ENCODE results near the gene SEMA6D. TPM values are rescaled to one million over a fixed set of nuclear protein-coding genes. Genes with fewer than 3 reads are reported as not detected.

The SEMA6D gene
- total RNA-seq, 1 experiment from 2014 or later: 0.40 TPM

DNA sequence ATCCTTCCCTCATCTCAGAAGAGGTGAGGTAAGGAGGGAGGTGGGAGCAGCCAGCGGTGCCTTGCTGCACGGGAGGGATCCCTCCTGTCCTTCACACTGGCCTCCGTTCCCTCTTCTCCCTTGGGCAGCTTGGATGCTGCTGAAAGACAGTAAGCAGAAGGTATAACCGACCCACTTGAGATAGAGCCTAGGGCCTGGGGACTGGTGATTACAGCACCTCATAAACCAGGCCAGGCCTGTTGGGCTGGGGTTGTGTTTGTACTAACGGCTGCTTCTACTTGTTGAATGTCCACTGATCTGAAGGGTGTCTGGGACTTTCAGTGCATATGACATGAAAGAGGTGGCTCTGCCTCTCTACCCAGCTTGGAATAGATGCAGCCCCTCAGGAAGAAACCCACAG, 25.0 kb downstream of the SEMA6D start:
- no peak for DNase-seq (ENCODE audit: low read depth)

GRCh38 chr15:47742742-47743141, 25.4 kb downstream of the SEMA6D start:
- no peak for DNase-seq (ENCODE audit: low read depth)

- no peak for DNase-seq (ENCODE audit: low read depth)
Measured at GRCh38 chr15:47743385-47743784, 26.1 kb downstream of the SEMA6D start.

- no peak for DNase-seq (ENCODE audit: low read depth)
Measured at GRCh38 chr15:47743886-47744285, 26.6 kb downstream of the SEMA6D start.

DNA sequence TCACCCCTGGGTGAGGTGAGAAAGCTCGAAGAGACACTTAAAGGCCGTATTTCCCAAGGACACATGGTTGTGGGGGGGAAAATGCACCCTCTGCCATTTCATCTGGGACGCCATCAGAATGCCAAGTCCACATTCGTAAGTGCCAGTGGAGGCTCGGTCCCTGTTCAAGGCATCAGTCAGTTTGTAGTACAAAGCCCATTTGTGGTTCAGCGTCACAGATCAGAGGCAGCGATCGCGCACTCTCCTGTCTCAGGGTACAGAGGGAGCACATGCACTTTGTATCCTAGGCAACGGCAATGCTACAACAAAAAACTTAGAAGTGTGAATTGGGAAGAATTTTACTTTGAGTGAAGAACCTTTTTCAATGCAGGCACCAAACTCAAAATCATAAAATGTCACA, 27.2 kb downstream of the SEMA6D start:
- DNase-seq (ENCODE audit: low read depth): no peak

DNA sequence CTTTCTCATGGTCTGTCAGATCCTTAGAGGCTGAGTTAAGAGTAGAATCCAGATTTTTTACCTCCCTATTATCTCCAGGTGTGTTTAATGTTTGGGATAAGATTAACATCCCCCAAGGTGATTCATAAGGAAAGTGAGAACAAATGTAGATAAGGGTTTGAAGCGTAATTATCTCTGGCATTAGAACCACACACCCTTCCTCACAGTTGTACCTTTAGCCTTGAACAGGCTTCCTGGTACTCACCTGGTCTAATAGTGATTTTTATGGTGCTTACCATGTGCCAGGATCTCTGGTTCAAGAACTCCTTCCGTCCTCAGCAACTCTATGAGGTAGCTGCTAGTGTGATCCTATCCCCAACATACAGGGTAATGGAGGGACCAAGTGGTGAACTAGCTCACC, 27.7 kb downstream of the SEMA6D start:
- no peak for DNase-seq (ENCODE audit: low read depth)

DNA sequence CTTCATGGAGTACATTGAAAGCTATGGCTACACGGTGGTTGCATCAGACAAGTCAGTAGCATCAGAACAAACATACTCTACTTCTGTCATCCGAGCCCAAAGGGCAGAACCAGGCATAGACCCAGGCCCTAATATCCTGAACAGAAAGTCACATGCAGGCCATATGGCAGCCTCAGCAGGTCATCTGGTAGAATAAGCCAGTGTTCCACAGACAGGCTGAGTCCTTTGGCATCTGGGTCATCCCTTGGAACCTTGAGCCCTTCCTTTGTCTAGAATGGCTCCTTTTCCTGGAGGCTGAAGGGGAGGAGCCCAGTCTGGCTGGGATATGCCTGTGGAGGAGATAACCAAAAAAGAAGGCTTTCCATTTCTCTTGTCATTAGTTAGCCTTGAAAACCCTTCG, 29.2 kb downstream of the SEMA6D start:
- DNase-seq (ENCODE audit: low read depth): no peak

DNA sequence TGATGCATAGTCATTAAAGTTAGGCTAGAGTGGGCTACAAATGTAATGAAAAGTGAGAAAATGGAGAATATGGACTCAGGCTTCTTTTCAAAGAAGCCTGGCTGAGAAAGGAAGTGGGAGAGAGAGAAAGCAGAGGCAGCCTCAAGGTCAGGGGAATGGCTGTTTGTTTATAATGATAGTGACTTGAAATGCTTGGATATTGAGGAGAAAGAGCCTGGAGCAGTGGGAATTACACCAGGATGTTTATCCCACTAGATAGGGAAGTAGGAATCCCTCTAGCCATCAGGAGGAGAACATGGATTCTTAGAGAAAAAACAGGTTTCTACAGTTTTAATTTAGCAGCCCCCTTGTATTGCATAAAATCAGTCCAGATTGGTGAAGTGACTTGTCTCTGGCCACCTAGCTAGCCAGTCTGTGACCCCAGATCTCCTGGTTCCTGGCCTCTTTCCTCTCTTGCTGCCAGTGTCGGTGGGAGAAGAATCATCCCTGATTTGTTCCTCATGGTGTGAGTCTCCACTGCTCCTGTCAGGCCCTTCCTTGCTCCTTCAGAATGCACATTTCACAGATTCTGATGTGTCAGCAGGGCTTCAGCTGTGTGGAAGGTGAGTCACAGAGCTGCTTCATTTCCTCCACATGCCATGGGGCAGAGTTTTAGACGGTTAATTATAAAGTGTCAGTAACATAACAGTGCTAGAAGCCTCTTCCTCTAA, 32.9 kb downstream of the SEMA6D start:
- peak; percentile 72 for DNase-seq (ENCODE audit: low read depth)

DNA sequence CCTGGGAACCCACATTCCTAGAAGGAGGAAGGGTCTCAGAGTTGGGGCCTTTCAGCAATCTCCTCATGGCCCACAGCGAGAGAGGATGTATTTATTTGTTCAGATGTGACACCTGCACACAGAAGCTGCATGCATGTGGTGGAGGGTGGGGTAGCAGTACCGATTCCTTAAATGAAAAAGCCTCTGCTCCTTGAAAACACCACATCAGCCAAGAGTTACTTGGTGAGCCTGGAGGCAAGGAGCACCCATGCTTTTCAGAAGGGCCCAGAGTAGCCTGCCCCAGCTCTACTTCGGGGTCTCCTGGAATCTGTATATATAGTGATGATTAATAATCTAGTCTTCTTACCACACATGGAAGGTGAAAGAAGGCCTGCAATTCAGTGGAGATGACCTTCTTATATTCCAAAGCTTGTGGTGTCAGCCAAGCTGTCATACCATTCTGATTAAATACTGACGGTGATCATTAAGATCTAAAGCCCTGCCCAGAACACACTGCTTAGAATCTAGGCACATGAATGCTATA, 33.5 kb downstream of the SEMA6D start:
- DNase-seq (ENCODE audit: low read depth): no peak

DNA sequence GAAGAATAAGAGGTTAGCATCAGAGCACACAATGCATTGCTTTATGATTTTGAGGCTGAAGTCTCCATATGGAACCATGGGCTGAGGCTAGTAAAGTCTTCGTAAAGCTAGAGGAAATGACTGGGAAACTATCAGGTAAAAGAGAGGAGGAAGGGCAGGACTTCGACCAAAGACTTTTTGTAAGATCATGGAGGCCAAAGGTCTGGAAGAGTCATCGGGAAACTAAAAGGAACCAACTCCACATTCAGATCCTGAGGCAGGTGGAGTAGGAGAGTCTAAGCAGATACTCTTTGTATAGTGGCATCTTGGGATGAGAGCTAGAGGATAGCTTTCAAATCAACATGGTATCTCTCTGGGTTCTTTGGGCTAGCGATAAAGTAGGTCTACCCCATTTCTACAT, 36.3 kb downstream of the SEMA6D start:
- DNase-seq (ENCODE audit: low read depth): no peak

DNA sequence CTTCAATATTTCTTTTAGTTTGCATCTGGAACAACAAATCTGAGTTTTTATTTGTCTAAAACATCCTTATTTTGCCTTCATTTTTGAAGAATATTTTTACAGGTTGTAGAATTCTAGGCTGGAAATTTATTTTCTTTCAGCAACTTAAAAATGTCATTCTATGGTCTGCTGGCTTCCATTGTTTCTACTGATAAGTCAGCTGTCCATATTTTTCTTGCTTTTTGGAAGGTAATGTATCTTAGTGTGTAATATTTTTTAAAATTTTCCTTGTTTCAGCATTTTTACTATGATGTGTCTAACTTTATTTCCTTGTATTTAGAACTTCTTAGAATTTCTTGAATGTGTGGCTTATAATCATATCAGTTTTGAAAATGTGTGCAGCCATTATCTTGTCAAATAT, 37.0 kb downstream of the SEMA6D start:
- no peak for DNase-seq (ENCODE audit: low read depth)

- no peak for DNase-seq (ENCODE audit: low read depth)
Measured at GRCh38 chr15:47755941-47756340, 38.6 kb downstream of the SEMA6D start.

DNA sequence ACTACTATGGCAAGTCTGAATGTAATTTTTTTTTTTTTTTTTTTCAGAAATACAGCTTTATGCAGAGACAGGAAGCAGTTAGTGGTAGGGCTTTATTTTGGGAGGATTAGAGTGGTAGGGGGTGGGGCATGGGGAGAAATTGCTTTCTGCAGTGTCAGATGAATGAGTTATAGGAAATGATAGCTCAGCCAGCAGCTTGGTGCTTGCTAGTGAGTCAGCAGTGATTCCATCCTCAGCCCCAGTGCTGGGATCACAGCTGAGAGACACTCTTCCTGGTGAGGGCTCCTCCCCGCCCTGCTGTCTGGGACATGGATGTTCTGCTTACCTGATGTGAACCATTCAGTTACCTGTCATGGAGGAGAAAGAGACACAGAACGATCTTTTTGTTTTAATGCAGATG, 39.6 kb downstream of the SEMA6D start:
- DNase-seq (ENCODE audit: low read depth): peak; percentile 60

DNA sequence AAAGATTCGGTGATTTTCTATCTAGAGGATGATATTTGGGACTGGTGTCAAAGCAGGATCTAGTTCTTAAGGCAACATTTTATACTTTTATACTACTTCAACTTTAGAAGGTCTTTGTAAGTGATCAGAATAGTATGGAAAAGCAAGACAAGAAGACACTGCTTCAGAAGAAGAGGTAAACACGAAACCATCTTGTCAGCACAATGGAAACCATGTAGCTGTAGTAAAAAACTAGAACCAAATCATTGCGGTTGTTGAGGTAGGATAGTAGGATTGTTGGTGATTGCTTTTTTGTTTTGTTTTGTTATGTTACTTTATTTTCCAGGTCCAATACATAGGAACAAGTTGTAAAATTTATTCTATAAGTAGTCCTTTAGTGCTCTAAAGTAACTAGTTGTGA, 40.0 kb downstream of the SEMA6D start:
- DNase-seq (ENCODE audit: low read depth): no peak

GRCh38 chr15:47762621-47763020, 45.3 kb downstream of the SEMA6D start:
- DNase-seq (ENCODE audit: low read depth): no peak

DNA sequence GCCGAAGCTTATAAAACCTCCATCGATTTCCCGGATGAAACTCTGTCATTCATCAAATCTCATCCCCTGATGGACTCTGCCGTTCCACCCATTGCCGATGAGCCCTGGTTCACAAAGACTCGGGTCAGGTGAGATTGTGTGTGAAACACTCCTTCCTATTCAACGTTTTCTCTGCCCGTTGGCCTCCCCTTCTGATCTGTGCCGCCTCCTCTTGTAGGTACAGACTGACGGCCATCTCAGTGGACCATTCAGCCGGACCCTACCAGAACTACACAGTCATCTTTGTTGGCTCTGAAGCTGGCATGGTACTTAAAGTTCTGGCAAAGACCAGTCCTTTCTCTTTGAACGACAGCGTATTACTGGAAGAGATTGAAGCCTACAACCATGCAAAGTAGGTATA, 47.4 kb downstream of the SEMA6D start:
- DNase-seq (ENCODE audit: low read depth): no peak

DNA sequence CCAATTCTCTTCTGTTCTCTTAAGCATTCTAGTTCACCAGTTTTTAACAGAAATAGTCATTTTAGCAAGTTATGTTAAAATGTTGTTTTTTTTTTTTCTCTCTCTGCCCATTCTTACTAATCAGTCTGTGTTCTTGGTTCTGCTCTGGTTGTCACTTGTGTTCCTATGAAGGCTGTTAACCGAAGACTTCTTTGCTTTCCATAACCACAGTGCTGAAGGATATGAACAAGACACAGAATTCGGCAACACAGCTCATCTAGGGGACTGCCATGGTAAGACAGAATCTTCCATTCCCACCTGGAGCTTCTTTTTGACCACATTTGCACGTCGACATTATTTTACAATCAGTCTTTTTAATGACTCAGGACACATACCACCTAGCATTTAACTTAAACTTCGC, 49.1 kb downstream of the SEMA6D start:
- no peak for DNase-seq (ENCODE audit: low read depth)

- no peak for DNase-seq (ENCODE audit: low read depth)
Measured at GRCh38 chr15:47767035-47767434, 49.7 kb downstream of the SEMA6D start.

GRCh38 chr15:47768735-47769134, 51.4 kb downstream of the SEMA6D start:
- DNase-seq (ENCODE audit: low read depth): no peak

DNA sequence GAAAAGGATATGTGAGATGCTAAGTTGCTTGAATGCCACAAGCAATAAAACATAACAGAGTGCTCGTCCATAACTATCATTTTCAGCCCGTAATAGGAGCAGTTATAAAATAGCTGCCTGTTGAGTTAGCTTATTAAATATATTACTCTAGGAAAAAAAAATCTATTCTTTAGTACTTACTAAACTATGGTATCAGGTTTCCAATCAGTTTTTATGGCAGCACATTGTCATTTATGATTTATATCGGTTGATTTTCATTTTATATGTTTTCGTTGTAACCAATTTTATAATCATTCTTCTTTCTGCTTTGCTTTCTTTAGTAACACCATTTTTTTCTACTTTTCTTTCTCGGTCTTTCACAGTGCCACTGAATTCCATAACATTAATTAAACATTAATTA, 51.9 kb downstream of the SEMA6D start:
- no peak for DNase-seq (ENCODE audit: low read depth)

- no peak for DNase-seq (ENCODE audit: low read depth)
Measured at GRCh38 chr15:47773143-47773542, 55.8 kb downstream of the SEMA6D start.

DNA sequence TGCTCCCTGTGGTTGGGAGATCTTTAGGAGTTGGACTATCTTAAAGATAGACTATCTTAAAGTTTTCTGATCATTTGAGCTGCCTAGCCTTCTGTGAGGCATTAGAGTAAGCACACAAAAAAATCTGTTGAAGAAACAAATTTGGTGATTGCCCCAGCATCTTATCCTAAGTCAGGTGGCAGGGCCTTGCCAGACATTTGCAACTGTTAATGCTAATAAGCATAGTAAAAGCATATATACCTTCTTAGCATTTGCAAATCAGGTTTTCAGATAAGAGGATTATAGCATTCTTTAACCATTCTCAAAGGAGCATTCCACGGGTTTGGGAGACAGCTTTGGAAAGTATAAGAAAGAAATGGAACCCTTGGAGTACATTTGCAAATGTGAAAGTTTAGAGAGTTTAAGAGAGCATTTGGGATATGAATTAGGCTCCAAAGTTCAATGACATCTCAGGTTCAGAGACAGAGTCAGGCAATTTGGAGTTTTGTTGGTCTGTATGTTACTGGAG, 61.0 kb downstream of the SEMA6D start:
- no peak for DNase-seq (ENCODE audit: low read depth)

- no peak for DNase-seq (ENCODE audit: low read depth)
Measured at GRCh38 chr15:47780971-47781370, 63.7 kb downstream of the SEMA6D start.

GRCh38 chr15:47781527-47781926, 64.2 kb downstream of the SEMA6D start:
- DNase-seq (ENCODE audit: low read depth): no peak

Measured in Daoy (cell line).